Progenitor cell of endocrine pancreas (in vitro differentiated cells): ENCODE measurements around the gene MACROD2. TPM values are rescaled to one million over a fixed set of nuclear protein-coding genes. Genes with fewer than 3 reads are reported as not detected.

ENCODE experiments used
- DNase-seq: peaks from one replicate; pipeline ENCODE4 v3.0.0; 2021; ENCODE audit warnings: low spot score; ENCODE audit not compliant: unreplicated experiment
- H3K27ac Mint-ChIP-seq: 2 replicates; pipeline ENCODE4 v1.8.0; 2021; ENCODE audit warnings: mild to moderate bottlenecking, moderate library complexity, mixed read lengths
- H3K27me3 Mint-ChIP-seq: 2 replicates; pipeline ENCODE4 v1.8.0; 2021; ENCODE audit warnings: mixed read lengths
- H3K36me3 Mint-ChIP-seq: 2 replicates; pipeline ENCODE4 v1.8.0; 2022; ENCODE audit warnings: mixed read lengths; ENCODE audit not compliant: insufficient read depth
- H3K4me1 Mint-ChIP-seq: 2 replicates; pipeline ENCODE4 v1.8.0; 2021; ENCODE audit warnings: low read depth, mixed read lengths
- H3K4me3 Mint-ChIP-seq: 2 replicates; pipeline ENCODE4 v1.8.0; 2021; ENCODE audit warnings: low read depth, mild to moderate bottlenecking, moderate library complexity, mixed read lengths
- H3K9me3 Mint-ChIP-seq: 2 replicates; pipeline ENCODE4 v1.8.0; 2021; ENCODE audit warnings: low read depth, mixed read lengths
- CTCF ChIP-seq: fragments of 200-600 bp; sonication (generic); IDR thresholded peaks from one replicate; pipeline ENCODE4 v1.5.0; 2021; ENCODE audit warnings: antibody characterized with exemption, mild to moderate bottlenecking; ENCODE audit not compliant: unreplicated experiment
- total RNA-seq: library from RNA; stranded (reverse); gene quantifications from 2 replicates; pipeline ENCODE4 v1.2.1, GENCODE V29; 2021

Gene MACROD2
- total RNA-seq, 1 donor from 2014 or later = 7.6 TPM

- DNase-seq = no peak
- peaks cover 3% of the 10 kb centered on the region for H3K4me1 Mint-ChIP-seq
- no peaks in the 10 kb centered on the region for H3K36me3 Mint-ChIP-seq
- no peak for TF ChIP-seq CTCF
- H3K9me3 Mint-ChIP-seq = no peaks in the 10 kb centered on the region
- H3K27ac Mint-ChIP-seq = no peak overlapping the region
- H3K27me3 Mint-ChIP-seq = no peaks in the 10 kb centered on the region
- no peak overlapping the region for H3K4me3 Mint-ChIP-seq
Observed at GRCh38 chr20:15081261-15081660, 1085.9 kb downstream of the MACROD2 start.

- no peak for DNase-seq
- peak overlapping the region; percentile 13 for H3K27ac Mint-ChIP-seq
- no peak for TF ChIP-seq CTCF
- peaks cover 7% of the 10 kb centered on the region for H3K4me1 Mint-ChIP-seq
- H3K9me3 Mint-ChIP-seq = no peaks in the 10 kb centered on the region
- no peaks in the 10 kb centered on the region for H3K27me3 Mint-ChIP-seq
- no peak overlapping the region for H3K4me3 Mint-ChIP-seq
- H3K36me3 Mint-ChIP-seq = no peaks in the 10 kb centered on the region
Observed at GRCh38 chr20:15091421-15092037, 1096.2 kb downstream of the MACROD2 start.

- Mint-ChIP-seq H3K4me1 (no peaks in the 10 kb centered on the region), H3K36me3 (no peaks in the 10 kb centered on the region), H3K4me3 (no peak overlapping the region), H3K27ac (no peak overlapping the region), H3K27me3 (no peaks in the 10 kb centered on the region), H3K9me3 (peaks cover 13% of the 10 kb centered on the region)
- DNase-seq = no peak
- TF ChIP-seq CTCF = no peak
Observed at GRCh38 chr20:15098351-15098750, 1103.0 kb downstream of the MACROD2 start.

GRCh38 chr20:15099130-15099529 is 1103.8 kb downstream of the MACROD2 start:
- no peak overlapping the region for H3K27ac Mint-ChIP-seq

GRCh38 chr20:15100506-15101160 is 1105.3 kb downstream of the MACROD2 start:
- Mint-ChIP-seq H3K27ac (no peak overlapping the region), H3K9me3 (peaks cover 13% of the 10 kb centered on the region)
- TF ChIP-seq CTCF = no peak

More at GRCh38 chr20:15099130-15099529, 1103.8 kb downstream of the MACROD2 start:
- DNase-seq = no peak
- H3K9me3 Mint-ChIP-seq = peaks cover 13% of the 10 kb centered on the region
- no peaks in the 10 kb centered on the region for H3K36me3 Mint-ChIP-seq
- no peaks in the 10 kb centered on the region for H3K4me1 Mint-ChIP-seq
- H3K4me3 Mint-ChIP-seq = no peak overlapping the region
- no peaks in the 10 kb centered on the region for H3K27me3 Mint-ChIP-seq
- TF ChIP-seq CTCF = no peak

More at GRCh38 chr20:15100506-15101160, 1105.3 kb downstream of the MACROD2 start:
- H3K4me1 Mint-ChIP-seq = no peaks in the 10 kb centered on the region
- no peaks in the 10 kb centered on the region for H3K27me3 Mint-ChIP-seq
- H3K36me3 Mint-ChIP-seq = no peaks in the 10 kb centered on the region
- no peak for DNase-seq
- no peak overlapping the region for H3K4me3 Mint-ChIP-seq
